ENCODE measurements around the gene EDN3.

GRCh38 chr20:59328071-59328470, 27.7 kb downstream of the EDN3 start:
- TF ChIP-seq TCF4 (CRISPR knock-in tag; IDR thresholded peaks at IDR 0.05; ENCODE audit: borderline replicate concordance): no peak
- TF ChIP-seq RARB (CRISPR knock-in tag; IDR thresholded peaks at IDR 0.05): no peak
- no peak for TF ChIP-seq GLIS3 (CRISPR knock-in tag; IDR thresholded peaks at IDR 0.05)
- no peak for TF ChIP-seq PATZ1 (CRISPR knock-in tag; IDR thresholded peaks at IDR 0.05; ENCODE audit: borderline replicate concordance)
- TF ChIP-seq ZFP3 (CRISPR knock-in tag; IDR thresholded peaks at IDR 0.05): no peak
- TF ChIP-seq ZNF8 (CRISPR knock-in tag; IDR thresholded peaks at IDR 0.05): no peak
- TF ChIP-seq SNAI2 (CRISPR knock-in tag; IDR thresholded peaks at IDR 0.05): no peak
- no peak for TF ChIP-seq ZNF70 (CRISPR knock-in tag; IDR thresholded peaks at IDR 0.05)
- TF ChIP-seq TSHZ2 (CRISPR knock-in tag; IDR thresholded peaks at IDR 0.05): no peak
- no peak for TF ChIP-seq OSR1 (CRISPR knock-in tag; IDR thresholded peaks at IDR 0.05)
- no peak for TF ChIP-seq ZFP30 (CRISPR knock-in tag; IDR thresholded peaks at IDR 0.05)
- no peak for TF ChIP-seq PPARA (CRISPR knock-in tag; IDR thresholded peaks at IDR 0.05; ENCODE audit: borderline replicate concordance)
- TF ChIP-seq CREB5 (CRISPR knock-in tag; IDR thresholded peaks at IDR 0.05; ENCODE audit: low read depth): no peak
- no peak for TF ChIP-seq ARNTL (CRISPR knock-in tag; IDR thresholded peaks at IDR 0.05; ENCODE audit: borderline replicate concordance, low read depth)

Measured in SK-N-SH treated with all-trans-retinoic acid at 6 μM for 48 hours (cell line).